ENCODE measurements around the gene LY6G6F. TPM values are rescaled to one million over a fixed set of nuclear protein-coding genes. Genes with fewer than 3 reads are reported as not detected.
A peak's percentile ranks its signal among the peaks of the same experiment; 100 is the strongest.

The LY6G6F gene
- total RNA-seq, 2 donors from 2014 or later: not detected

DNA sequence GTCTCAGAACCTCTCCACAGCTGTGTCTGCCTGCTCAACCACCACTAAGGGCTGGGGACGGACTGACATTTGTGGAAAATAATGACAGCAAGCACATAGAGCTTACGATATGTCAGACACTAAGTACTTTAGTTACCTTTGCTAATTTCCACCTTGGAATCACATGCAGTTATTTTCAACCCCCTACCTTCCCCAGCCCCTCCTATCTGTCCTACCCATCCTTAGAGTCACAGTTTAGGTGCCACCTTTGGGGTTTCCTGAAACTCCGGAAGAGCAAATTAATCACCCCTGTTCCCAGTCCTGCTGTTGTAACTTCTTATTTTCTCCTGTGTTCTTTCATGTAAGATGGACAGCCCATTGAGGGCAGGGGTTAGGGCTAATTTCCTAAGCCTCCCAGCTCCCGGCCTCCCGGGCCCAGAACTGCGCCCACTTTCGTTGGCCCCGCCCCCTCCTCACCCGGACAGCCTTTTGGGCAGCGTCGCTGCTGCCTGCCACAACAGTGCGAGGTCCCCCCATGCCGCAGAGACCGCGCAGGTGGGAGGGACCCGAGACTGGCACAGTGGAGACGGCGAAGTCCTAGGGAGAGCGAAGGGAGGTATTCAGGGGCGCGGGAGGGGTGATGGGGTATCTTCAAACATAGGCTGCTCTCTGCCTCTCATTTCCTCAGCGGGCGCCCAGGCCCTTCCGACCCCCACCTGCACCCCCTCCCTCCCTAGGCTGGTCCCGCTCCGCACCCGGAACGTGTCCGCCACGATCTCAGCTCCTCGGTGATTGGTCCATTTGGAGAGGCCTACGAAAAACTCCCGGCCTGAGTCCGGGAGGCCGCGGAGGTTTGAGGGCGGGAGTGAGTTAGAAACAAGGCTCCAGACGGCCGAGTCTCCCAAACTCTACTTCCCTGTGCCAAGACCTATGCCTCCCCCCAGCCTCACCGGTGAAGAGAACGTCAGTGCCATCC is 21.3 kb downstream of the LY6G6F start:
- H3K4me3 ChIP-seq (ENCODE audit: low read length): peak overlapping the region; percentile 88
- H3K9me3 Mint-ChIP-seq: no peaks in the 10 kb centered on the region

DNA sequence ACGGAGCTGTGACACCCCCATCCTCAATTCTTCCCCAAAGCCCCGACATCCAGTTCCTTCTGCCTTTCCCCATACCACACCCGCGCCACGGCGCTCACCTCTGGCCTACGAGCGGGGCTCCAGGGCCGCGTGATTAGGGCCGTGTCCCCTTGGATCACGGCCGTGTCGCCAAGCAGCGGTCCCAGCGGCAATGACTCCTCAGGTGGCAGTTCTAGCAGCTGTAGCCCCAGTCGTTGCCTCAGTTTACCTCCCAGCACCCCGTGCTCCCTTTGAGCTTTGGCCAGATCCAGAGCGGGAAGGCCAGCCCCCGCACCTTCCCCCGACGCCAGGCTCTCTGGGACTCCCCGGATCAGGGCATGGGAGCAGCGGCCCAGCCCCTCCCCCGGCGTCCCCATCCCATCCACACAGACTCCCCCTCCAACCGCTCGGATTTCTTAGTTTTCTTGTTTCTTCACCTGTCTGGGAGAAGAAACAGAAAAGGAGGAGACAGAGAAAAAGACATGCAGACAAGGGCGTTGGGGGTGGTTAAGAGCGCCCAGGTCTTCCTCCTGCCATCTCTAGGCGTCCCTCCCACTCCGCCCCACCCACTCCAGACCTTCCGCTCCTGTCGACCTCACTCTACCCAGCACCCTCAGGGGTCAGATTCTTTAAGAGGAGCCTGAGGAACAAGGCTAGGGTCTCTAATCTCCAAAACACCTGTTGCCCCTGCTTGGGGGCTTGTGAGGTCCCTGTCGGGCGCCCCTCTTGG is 22.3 kb downstream of the LY6G6F start, which contains the start of gene DDAH2:
Gene DDAH2 (minus strand): TSS at position 533 of the 748 bp plus-strand sequence. CDS start 138 bp downstream, at position 395.
- Mint-ChIP-seq H3K27me3 (ENCODE audit: insufficient read depth) (no peaks in the 10 kb centered on the region), H3K9me3 (no peaks in the 10 kb centered on the region), H3K27ac (peak within 1 kb of the TSS; percentile 97), H3K36me3 (ENCODE audit: low read depth) (peaks cover 62% of the 10 kb centered on the region), H3K4me3 (peak within 1 kb of the TSS; percentile 92), H3K4me1 (peaks cover 13% of the 10 kb centered on the region)
- peak within 1 kb of the TSS; percentile 88 for H3K4me3 ChIP-seq (ENCODE audit: low read length)
- peaks cover 69% of the 10 kb centered on the region for H3K36me3 ChIP-seq (ENCODE audit: control insufficient read depth, insufficient read depth, low read length)
- peak within 1 kb of the TSS; percentile 97 for H3K27ac ChIP-seq (ENCODE audit: low read depth, low read length)
- H3K9me3 ChIP-seq (ENCODE audit: control insufficient read depth, low read length): no peaks in the 10 kb centered on the region
- peaks cover 3% of the 10 kb centered on the region for H3K4me1 ChIP-seq (ENCODE audit: control insufficient read depth, insufficient read depth, low read length)
- no peak for DNase-seq
- TF ChIP-seq, protein P1, sequence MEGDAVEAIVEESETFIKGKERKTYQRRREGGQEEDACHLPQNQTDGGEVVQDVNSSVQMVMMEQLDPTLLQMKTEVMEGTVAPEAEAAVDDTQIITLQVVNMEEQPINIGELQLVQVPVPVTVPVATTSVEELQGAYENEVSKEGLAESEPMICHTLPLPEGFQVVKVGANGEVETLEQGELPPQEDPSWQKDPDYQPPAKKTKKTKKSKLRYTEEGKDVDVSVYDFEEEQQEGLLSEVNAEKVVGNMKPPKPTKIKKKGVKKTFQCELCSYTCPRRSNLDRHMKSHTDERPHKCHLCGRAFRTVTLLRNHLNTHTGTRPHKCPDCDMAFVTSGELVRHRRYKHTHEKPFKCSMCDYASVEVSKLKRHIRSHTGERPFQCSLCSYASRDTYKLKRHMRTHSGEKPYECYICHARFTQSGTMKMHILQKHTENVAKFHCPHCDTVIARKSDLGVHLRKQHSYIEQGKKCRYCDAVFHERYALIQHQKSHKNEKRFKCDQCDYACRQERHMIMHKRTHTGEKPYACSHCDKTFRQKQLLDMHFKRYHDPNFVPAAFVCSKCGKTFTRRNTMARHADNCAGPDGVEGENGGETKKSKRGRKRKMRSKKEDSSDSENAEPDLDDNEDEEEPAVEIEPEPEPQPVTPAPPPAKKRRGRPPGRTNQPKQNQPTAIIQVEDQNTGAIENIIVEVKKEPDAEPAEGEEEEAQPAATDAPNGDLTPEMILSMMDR (conservative IDR thresholded peaks at IDR 0.05): peak; percentile 78
- H3K27me3 ChIP-seq (ENCODE audit: control insufficient read depth, insufficient read depth, low read length, poor library complexity, severe bottlenecking): no peaks in the 10 kb centered on the region
- peak within 1 kb of the TSS; percentile 84 for H3K9ac ChIP-seq (ENCODE audit: extremely low read depth, low read length, poor library complexity, severe bottlenecking)
- 49 to 68% methylated on average over 13 to 36 of the region's 36 CpGs for WGBS, 2 experiments (ENCODE audit: insufficient coverage in 1 of 2, insufficient read length in 1 of 2)

More for the DNA sequence above, 21.3 kb downstream of the LY6G6F start:
- H3K27me3 Mint-ChIP-seq (ENCODE audit: insufficient read depth): no peaks in the 10 kb centered on the region
- peaks cover 52% of the 10 kb centered on the region for H3K36me3 Mint-ChIP-seq (ENCODE audit: low read depth)
- TF ChIP-seq, protein P1 (conservative IDR thresholded peaks at IDR 0.05): no peak
- Histone ChIP-seq H3K4me1 (ENCODE audit: control insufficient read depth, insufficient read depth, low read length) (no peaks in the 10 kb centered on the region), H3K9ac (ENCODE audit: extremely low read depth, low read length, poor library complexity, severe bottlenecking) (no peak overlapping the region), H3K27me3 (ENCODE audit: control insufficient read depth, insufficient read depth, low read length, poor library complexity, severe bottlenecking) (no peaks in the 10 kb centered on the region), H3K27ac (ENCODE audit: low read depth, low read length) (no peak overlapping the region), H3K36me3 (ENCODE audit: control insufficient read depth, insufficient read depth, low read length) (peaks cover 60% of the 10 kb centered on the region), H3K9me3 (ENCODE audit: control insufficient read depth, low read length) (no peaks in the 10 kb centered on the region)
- peaks cover 8% of the 10 kb centered on the region for H3K4me1 Mint-ChIP-seq
- H3K27ac Mint-ChIP-seq: peak overlapping the region; percentile 30
- WGBS, 2 experiments (ENCODE audit: insufficient coverage in 1 of 2, insufficient read length in 1 of 2): 95 to 96% methylated on average over 32 to 41 of the region's 41 CpGs
- H3K4me3 Mint-ChIP-seq: peak overlapping the region; percentile 92
- DNase-seq: no peak

DNA sequence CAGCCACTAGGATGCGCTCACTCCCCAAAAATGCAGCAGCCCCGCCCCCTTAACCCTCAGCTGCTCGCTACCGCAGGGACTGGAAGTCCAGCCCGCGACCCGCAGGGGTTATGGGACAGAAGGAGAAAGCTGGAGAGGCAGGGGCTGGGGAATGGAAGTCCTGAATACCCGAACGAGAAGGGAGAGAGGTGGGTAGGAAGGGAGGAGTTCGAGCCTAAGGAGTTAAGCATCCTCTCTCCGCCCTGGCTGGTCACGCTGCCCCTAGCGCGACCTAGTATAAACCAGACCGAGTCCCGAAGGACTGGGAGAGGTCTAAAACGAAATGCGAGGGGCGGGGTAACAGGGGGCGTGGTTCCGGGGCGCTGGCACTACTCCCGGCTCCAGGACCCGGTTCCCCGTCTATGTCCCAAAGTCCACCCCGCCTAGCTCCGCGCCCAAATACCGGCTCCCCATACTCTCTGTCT is 22.9 kb downstream of the LY6G6F start:
- Mint-ChIP-seq H3K4me3 (peak overlapping the region; percentile 92), H3K27me3 (ENCODE audit: insufficient read depth) (no peaks in the 10 kb centered on the region), H3K4me1 (peaks cover 19% of the 10 kb centered on the region), H3K36me3 (ENCODE audit: low read depth) (peaks cover 67% of the 10 kb centered on the region), H3K9me3 (no peaks in the 10 kb centered on the region), H3K27ac (peak overlapping the region; percentile 97)
- Histone ChIP-seq H3K4me3 (ENCODE audit: low read length) (peak overlapping the region; percentile 88), H3K9ac (ENCODE audit: extremely low read depth, low read length, poor library complexity, severe bottlenecking) (peak overlapping the region; percentile 84), H3K27ac (ENCODE audit: low read depth, low read length) (peak overlapping the region; percentile 97), H3K36me3 (ENCODE audit: control insufficient read depth, insufficient read depth, low read length) (peaks cover 75% of the 10 kb centered on the region), H3K27me3 (ENCODE audit: control insufficient read depth, insufficient read depth, low read length, poor library complexity, severe bottlenecking) (no peaks in the 10 kb centered on the region), H3K9me3 (ENCODE audit: control insufficient read depth, low read length) (no peaks in the 10 kb centered on the region), H3K4me1 (ENCODE audit: control insufficient read depth, insufficient read depth, low read length) (peaks cover 4% of the 10 kb centered on the region)
- WGBS, 2 experiments (ENCODE audit: insufficient coverage in 1 of 2, insufficient read length in 1 of 2): 0% methylated on average over 11 to 29 of the region's 29 CpGs
- TF ChIP-seq, protein P1 (conservative IDR thresholded peaks at IDR 0.05): no peak
- DNase-seq: peak; percentile 97

Measured in endodermal cell (in vitro differentiated cells).